HG03039 (cell line): ENCODE measurements around the gene NPIPB8.
"Not testable (repeated sequence)": the region's sequence is repeated elsewhere in the genome, so short reads cannot be mapped to it uniquely, and the experiment has no call there.

Experiments used
- ATAC-seq: cut with Tn5 transposase; IDR thresholded peaks from one replicate; pipeline ENCODE4 v1.9.1; 2021; ENCODE audit warnings: mild to moderate bottlenecking, moderate library complexity; ENCODE audit not compliant: unreplicated experiment

NPIPB8 gene

DNA sequence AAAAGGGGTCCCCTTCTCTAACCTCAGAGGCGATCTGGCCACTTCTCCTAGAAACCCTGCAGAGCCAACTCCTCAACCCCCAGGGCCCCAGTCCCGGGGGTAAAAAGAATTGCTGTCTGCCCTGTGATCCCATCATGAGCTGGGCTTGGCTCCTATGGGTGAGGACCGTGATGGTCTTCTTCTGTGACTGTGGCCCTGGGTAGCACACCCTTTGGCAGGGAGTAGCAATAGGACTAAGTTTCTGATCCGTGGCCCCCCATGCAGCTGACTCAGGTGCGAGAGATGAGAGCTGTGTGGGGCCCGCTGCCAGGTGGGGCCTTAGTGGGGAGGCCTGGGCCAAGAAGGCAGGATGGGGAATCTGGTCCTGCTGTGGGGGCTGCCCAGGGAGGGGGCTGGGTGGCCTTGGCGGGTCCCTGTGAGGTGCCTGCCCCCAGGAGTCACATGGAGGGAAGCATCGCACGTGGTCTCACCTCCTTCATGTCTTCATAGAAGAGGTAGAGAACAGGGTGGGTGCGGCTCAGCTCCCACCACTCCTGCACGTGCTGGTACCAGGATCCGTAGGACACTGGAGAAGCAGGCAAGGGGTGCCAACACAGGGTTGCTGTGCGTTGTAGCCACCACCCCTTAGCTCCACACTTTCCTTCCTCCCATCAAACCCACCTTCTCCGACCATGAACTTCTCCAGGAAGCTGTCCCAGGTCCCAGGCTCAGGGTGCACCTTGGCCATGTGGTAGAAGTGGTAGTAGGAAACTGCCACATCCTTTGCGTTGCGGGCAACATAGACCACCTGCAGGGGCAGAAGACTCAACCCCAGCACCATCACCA, 31.4 kb upstream of the NPIPB8 start:
- ATAC-seq: no peak

DNA sequence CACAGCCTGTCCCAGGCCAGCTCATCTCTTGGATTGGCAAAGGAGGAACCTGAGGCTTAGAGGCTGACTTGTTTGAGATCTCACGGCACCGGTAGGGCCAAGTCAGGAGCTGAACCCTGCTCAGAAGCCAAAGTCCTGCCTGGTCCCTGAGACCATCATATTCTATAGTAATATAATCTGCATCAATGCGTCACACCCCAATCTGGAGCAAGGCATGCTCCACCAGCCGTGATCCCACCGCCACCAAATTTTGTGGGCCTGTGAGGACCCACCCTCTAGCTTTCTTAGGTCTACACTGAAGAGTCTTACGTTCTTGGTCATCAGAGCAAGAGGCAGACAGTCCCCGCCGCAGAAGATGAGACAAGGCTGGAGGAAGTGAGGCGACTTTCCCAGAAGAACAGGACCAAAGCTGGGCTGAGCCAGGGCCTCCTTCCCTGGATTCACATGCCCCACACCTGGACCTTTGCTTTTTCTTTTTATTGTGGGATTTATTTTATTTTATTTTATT, 30.7 kb upstream of the NPIPB8 start:
- ATAC-seq: no peak

DNA sequence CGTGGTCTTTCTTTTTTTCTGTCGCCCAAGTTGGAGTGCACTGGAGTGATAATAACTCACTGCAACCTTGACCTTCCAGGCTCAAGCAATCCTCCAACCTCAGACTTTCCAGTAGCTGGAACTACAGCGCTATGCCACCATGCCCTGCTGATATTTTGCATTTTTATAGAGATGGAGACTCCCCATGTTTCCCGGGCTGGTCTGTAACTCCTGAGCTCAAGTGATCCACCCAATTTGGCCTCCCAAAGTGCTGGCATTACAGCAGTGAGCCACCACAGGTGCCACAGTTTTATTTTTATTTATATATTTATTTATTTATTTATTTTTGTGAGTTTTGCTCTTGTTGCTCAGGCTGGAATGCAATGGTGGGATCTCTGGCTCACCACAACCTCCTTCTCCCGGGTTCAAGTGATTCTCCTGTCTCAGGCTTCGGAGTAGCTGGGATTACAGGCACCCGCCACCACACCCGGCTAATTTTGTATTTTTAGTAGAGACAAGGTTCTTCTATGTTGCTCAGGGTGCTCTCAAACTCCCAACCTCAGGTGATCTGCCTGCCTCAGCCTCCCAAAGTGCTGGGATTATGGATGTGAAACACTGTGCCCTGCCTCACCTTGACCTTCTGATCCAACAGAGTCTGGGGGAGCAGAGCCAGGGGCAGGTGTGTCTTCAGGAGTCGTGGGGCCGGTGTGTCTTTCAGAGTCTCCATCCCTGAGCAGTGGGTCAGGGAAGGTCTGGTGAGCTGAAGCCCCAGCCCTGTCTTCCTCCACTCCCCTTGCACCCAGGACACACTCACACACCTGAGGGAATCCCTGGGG, 30.0 kb upstream of the NPIPB8 start:
- ATAC-seq: not testable (repeated sequence)

DNA sequence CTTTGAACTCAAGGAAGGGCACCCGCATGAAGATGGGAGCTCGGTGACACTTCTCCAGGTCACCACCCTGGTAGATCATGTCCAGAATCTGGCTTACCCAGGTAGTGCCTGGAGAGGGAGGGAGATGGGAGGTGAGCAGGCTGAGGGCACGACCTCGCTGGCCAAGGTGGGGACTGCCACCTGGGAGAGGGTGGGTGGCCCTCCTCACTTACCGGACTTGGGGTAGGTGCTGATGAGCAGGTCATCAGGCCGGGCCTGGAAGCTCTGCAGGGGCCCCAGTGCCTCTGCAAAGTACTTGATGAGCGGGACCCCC, 29.4 kb upstream of the NPIPB8 start:
- ATAC-seq: not testable (repeated sequence)

DNA sequence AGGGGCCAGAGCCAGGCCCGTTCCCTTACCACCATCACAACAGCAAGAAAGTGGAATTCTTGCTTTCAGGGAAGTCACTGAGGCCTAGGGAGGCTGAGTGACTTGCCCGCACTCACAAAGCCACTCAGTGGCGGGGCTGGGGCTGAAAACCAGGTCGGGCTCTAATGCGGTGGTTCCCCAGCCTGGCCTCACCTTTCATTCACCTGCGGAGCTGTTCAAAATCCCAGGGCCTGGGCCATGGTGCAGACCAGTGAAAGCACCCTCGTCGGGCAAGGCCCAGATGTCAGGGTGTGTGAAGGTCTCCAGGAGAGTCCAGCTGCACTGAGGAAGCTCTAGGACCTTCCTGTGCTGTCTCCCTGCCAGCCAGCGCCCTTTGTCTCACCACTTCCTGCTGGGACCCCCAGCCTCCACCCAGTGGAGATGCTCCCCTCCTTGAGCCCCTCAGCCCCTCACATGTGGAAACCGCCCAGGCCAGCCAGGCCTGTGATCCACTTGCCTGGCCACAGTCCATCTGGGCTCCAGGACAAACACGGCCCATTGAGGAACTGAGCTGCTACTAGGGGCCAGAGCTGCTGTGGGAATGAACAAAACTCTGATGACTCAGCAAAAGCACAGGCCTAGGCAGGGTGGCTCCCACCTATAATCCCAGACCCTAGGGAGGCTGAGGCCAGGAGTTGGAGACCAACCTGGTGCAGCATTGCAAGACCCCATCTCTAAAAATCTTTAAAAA, 28.8 kb upstream of the NPIPB8 start:
- not testable (repeated sequence) for ATAC-seq

DNA sequence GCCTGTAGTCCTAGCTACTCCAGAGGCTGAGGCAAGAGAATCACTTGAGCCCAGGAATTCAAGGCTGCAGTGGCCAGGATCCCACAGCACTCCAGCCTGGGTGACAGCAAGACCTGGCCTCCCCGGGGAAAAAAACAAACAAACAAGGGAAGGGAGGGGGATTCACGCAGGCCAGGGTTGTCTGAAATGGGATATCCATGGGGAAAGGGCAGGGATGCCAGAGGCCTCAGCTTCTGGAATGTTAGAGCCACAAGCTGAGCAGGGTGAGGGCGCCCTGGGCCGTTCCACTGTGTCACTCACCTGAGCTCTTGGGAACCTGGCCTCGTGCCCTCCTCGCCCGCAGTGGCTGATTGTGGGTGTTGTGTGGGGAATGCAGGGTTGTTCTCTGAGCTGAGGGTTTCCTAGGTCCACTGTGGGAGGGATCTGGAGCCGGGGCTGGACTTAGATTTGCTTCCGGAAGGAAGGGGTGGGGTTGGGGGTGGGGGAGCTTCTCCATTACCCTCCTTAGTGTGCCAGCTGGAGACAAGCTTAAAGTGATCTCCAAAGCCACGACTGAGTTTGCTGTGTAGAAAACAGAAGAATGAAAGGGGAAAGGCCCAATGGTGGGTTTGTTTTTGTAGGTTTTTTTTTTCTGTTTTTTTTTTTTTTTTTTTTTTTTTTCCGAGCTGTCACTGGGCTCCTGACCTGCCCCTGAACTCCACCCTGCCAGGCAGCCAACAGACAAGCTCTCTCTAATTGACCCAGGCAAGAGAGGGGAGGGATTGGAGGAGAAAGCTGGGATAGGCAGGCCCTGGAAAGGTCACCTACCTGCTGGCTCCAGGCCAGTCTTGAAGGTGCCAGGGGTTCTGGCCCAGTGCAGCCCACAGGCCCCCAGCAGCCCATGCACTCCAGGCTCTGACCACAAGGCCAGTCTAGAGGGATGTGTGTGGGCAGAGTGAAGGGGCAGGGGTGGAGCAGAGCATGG, 28.0 kb upstream of the NPIPB8 start, which contains the start of gene SULT1A1:
Gene SULT1A1, minus strand, starts transcription at position 414 of the 964 bp plus-strand sequence. CDS start 1,189 bp downstream, outside the sequence.
- no peak for ATAC-seq

DNA sequence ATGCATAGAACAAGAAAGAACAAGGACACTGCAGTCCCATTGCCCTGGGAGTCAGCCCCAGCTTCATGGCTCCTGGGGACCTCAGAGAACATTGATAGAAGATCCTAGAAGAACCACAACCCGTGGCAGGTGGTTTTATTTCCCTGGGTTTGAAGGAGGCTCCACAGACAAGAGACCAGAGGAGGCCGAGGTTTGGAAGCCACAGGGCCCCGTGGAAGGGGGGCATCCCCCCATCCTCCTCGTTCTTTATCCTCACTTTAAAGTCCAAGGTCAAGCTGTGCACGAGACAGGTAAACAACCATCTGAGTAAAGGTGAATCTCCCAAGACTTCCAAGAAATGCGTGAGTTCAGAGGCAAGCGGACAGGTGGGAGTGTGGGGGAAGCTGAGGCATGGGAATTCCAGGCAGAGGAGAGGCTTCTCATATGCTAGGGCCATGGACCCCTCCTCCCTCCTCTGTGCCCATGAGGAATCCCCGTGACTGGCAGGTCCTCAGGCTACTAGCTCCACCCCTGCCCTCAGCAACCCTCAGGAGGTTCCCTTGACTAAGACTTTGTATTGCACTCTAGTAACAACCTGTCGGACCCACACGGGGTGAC, 27.2 kb upstream of the NPIPB8 start:
- no peak for ATAC-seq

DNA sequence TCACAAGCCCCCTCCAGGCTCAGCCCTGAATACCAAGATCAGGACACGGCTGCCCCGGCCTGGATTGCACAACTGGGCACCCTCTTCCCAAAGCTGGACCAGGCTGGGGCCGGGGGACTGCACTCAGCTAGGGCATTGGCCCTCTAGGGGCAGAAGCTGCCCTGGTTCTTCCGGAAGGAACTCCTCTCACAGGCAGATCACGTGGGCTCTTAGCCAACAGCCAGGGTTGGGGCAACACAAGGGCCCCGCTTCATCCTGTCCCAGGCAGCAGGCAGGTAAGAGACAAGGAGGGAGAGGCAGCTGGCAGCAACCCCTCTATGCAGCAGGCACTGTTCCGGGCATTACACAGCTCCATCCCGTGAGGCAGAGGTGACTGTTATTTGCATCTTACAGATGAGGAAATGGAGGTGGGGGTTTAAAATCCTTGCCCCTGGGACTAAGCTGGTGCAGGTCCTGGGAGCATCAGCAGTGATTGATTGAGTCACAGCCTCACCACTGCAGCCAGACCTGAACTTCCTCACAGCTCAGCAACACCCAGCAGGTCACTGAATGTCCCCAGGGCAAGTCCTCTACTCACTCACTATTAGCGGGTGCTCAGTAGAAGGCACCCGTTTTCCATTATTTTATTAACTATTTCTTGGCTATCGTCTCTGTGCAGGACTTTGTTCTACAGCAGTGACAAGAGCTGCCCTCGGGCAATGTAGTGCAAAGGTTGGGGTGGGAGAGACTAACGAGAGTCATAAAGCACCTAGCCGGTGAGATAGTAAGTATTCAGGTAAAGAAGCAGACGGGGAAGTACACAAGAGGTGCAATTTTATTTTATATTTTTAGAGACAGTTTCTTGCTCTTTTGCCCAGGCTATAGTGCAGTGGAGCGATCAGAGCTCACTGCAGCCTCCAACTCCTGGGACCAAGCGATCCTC, 25.2 kb upstream of the NPIPB8 start:
- not testable (repeated sequence) for ATAC-seq

DNA sequence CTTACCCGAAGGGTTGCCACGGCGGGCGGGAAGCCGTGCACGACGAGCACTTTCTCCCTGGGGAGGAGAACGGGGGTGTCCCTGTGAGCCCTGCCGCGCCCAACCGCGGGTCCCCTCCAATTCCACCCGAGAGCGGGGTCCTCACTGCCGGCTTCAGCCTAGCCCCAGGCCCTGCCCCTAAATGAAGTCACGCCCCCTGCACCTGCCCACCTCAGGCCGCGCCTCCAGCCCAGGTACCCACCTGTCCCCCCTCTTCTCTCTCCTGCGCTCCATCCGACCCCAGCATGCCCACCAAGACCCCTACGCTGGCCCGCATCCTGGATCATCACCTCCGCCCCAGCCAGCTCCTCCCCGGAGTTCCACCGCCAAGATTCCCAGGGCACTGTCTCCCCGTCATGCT, 24.0 kb upstream of the NPIPB8 start:
- ATAC-seq: not testable (repeated sequence)

DNA sequence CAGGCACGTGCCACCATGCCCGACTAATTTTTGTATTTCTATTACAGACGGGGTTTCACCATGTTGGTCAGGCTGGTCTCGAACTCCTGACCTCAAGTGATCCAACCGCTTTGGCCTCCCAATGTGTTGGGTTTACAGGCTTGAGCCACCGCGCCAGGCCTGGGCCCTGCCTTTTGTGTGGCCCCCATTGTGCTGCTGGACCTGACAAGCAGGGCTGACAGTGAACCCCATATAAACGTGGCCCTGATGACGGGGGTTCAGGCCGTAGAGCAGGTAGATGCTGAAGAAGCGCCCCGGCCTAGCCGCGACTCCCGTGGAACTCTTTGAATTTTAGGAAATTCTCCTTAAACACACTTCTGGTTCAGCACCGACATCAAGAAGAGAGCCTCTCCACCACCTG, 23.3 kb upstream of the NPIPB8 start:
- ATAC-seq: not testable (repeated sequence)

DNA sequence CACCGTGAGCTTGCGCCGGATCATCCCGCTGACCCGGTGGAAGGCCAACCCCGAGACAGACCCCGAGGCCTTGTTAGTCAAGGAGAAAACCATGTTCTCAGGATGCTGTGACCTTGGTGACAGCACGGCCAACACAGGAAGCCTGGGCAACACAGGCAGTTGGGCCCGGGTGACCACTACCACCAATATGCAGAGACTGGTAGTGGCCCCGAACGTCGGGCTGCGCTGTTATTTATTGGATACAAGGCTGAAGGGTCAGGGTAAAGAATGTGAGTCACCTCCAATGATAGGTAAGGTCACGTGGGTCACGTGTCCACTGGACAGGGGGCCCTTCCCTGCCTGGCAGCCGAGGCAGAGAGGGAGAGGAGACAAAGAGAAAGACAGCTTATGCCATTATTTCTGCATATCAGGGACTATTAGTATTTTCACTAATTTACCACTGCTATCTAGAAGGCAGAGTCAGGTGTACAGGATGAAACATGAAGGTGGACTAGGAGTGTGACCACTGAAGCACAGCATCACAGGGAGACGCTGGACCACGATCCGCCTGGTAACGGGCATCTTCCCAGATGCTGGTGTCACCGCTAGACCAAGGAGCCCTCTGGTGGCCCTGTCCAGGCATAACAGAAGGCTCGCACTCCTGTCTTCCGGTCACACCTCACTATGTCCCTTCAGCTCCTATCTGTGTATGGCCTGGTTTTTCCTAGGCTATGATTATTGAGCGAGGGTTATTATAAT, 22.2 kb upstream of the NPIPB8 start:
- ATAC-seq: not testable (repeated sequence)

DNA sequence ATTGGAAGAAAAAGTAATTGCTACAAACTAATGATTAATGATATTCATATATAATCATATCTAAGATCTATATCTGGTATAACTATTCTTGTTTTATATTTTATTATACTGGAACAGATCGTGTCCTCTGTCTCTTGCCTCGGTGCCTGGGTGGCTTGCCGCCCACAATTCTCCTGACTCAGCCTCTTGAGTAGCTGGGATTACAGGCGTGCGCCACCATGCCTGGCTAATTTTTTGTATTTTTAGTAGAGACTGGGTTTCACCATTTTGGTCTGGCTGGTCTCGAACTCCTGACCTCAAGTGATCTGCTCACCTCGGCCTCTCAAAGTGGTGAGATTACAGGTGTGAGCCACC, 21.7 kb upstream of the NPIPB8 start:
- ATAC-seq: not testable (repeated sequence)

DNA sequence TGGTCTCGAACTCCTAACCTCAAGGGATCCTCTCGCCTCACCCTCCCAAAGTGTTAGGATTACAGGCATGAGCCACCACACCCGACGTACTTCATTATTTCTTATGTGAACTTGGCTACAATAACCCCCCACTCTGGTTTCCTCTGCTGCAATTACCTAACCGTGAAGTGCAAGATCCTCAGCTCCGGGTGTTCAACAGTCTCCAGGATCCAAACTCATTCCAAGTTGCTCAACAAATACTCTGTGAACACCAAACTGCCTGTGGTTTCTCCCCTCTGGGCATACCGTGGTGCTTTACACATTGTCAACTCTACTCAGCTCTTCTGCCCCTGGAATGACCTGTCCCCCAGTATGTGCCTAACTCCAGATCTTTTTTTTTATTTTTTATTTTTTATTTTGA, 21.2 kb upstream of the NPIPB8 start:
- ATAC-seq: no peak

DNA sequence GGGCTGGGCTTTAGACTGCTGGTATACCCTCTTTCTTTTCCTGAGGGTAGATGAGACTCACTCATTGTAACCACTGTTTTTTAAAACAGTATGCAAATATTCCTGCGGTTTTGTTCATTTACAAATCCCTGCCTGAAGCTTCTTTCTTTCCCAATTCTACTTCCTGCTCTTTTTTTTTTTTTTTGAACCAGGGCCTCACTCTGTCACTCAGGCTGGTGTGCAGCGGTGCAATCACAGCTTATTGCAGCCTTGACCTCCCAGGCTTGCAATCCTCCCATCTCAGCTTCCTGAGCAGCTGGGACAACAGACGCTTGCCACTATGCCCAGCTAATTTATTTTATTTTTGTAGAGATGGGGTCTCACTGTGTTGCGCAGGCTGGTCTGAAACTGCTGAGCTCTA, 20.0 kb upstream of the NPIPB8 start:
- ATAC-seq: no peak

DNA sequence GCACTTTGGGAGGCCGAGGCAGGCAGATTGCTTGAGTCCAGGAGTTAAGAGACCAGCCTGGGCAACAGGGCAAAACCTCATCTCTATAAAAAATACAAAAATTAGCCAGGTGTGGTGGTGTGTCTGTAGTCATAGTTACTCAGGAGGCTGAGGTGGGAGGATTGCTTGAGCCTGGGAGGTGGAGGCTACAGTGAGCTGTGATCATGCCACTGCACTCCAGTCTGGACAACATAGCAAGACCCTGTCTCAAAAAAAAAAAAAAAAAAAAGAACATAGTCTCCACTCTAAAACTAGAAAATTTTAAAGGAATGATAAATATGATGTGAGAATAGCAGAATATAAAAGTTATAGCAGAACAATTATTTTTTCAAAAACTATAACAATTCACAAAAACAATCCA, 17.5 kb upstream of the NPIPB8 start:
- ATAC-seq: not testable (repeated sequence)

DNA sequence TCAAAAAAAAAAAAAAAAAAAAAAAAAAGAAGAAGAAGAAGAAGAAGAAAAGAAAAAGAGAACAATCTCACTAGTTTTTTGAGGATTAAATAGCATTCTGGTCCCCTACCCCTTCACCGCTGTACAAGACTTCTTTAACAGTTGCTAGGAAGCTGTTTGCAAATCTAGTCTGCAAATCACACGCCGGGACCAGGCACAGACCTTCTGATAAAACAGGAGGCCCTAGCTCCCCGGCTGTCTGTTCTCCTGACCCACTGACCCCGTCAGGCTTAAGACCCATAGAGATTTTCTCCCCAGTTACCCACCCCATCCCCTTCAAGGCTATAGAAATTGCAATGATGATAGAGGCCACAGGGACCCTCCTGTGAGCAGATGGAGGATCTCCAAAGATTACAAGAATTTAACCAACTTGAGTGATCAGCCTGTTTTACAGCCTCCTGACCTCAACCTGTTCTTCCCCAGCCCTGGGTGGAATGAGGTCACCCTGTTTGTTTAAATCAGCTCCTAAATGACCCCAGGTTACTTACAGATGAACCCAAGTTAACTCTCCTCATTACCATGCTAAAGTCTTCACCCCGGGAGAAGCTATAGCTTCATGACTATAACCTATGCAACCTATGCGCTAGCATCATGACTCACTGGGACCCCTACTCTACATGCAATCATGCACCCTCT, 16.2 kb upstream of the NPIPB8 start:
- no peak for ATAC-seq

DNA sequence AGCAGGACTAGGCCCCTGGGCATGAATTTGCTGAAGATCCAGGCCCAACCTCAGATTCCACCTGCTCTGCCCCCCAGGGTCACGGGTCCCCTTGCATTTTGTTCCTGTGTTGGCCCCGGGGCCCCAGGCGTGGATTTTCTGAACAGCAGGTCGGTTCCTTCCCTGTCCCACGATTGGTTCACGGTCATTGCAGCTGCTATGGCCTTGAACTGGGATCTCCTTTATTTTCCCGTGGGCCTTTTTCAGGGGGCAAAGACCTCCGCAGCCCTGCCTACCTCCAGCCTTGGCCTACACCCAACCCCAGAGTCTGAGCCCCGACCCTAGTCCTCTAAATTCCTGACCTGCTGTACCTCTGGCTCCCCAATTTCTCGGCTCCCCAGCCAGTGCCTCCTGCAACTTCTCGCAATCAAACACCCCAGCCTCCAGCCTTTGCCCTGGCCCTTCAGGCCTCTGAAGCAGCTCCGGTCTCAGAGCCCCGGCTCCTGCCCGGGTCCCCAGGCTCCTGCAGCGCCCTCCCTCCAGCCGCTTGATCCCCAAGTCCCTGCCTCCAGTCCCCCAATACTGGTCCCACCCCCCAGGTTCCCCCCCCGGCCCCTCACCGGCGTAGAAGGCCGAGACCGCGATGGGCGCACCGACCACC, 15.2 kb upstream of the NPIPB8 start:
- not testable (repeated sequence) for ATAC-seq
